OCI-LY3 (cell line): ENCODE measurements around the gene CMC4.

Experiments
- CTCF ChIP-seq: fragments of 200-600, 300-600 bp; sonication (generic); IDR thresholded peaks from 2 replicates; pipeline ENCODE4 v1.5.1; 2014; ENCODE audit warnings: antibody characterized with exemption, low read length, low read depth
- EZH2phosphoT487 ChIP-seq: fragments of 200-600 bp; shearing (Covaris generic); IDR thresholded peaks from 2 replicates; pipeline ENCODE4 v1.6.1; 2018; ENCODE audit warnings: antibody characterized with exemption, mixed run types, low read depth

GRCh38 chrX:155086961-155087735 lies 16.2 kb upstream of the CMC4 start:
- TF ChIP-seq CTCF (no peak), EZH2phosphoT487 (no peak)
